Right ventricle myocardium superior (tissue), 1 donor: ENCODE results near the gene OR52E1. TPM values are rescaled to one million over a fixed set of nuclear protein-coding genes. Genes with fewer than 3 reads are reported as not detected.
"Not testable (repeated sequence)": the region's sequence is repeated elsewhere in the genome, so short reads cannot be mapped to it uniquely, and the experiment has no call there.

Experiments used
- ATAC-seq: fragments of 200-7000 bp; cut with Tn5 transposase; one replicate; pipeline ENCODE4 v1.9.1; 2020; ENCODE audit warnings: mild to moderate bottlenecking; ENCODE audit not compliant: poor library complexity
- DNase-seq: peaks from one replicate; pipeline ENCODE4 v3.0.0-alpha.2; 2020
- intact Hi-C: fragments of 100-400 bp; cut with DNase I; formaldehyde crosslinking; loops from one replicate; pipeline ENCODE4 v1.11.2; 2022
- long read RNA-seq: library from polyadenylated mRNA; unstranded; transcript quantifications from one replicate; pipeline ENCODE4 v2.0.0, GENCODE V29; 2021
- total RNA-seq: library from RNA; stranded (reverse); fragmentation: NEBNext Ultra II Directional; extraction: Animal tissue kit (Norgen Biotek cat#: 25700); gene quantifications from one replicate; pipeline ENCODE4 v1.2.1, GENCODE V29; 2021
- donor health status: DM: no; HTN: yes; CAD: no; lungs with severe emphysema.

Gene OR52E1
- not detected for total RNA-seq
- long read RNA-seq: 0 reads

DNA sequence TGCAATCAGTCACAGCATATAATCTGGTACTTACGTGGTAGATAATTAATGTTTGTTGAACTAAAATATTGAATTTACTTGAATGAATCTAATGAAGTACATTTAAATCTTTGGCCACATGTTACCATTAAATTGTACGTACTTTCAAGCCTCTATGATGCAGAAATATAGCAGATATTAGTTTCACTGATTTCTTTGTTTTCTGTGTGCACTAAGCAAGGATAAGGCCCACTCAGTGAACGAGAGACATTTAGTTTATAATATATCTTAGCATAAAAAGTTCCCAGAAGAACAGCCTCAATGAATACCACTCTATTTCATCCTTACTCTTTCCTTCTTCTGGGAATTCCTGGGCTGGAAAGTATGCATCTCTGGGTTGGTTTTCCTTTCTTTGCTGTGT, at the start of gene OR52E1:
OR52E1 (plus strand) TSS at position 301 of the 400 bp plus-strand sequence.
- DNase-seq (no peak), ATAC-seq (no peak)
- intact Hi-C loops: no loop called here

- no peak for DNase-seq
- peak; percentile 76 for ATAC-seq
- intact Hi-C loops: no loop called here
These were observed 47.4 kb upstream of the OR52E1 start for GRCh38 chr11:5021996-5022395.

- ATAC-seq: no peak
- intact Hi-C loops: no loop called here
- DNase-seq: no peak
These were observed 32.7 kb upstream of the OR52E1 start for GRCh38 chr11:5036669-5037068.

DNA sequence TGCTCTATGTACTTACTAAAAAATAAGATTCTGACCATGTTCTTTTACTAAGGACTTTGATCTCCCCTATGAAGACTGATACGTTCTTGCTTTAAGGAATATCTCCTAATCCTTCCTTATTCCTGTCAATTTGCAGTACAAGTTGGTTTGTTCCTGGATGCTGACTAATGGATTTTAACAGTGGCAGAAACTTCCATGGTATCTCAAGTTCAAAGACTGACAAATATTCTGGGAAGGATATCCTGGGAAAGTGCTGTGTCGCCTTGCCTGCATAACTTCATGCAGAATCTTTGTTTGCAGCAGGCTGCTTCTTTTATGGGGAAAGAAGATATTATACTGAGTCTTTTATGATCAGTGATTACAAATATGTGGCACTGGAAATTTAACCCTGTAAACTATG, 31.4 kb upstream of the OR52E1 start:
- no peak for DNase-seq
- no peak for ATAC-seq
- intact Hi-C loops: no loop called here

DNA sequence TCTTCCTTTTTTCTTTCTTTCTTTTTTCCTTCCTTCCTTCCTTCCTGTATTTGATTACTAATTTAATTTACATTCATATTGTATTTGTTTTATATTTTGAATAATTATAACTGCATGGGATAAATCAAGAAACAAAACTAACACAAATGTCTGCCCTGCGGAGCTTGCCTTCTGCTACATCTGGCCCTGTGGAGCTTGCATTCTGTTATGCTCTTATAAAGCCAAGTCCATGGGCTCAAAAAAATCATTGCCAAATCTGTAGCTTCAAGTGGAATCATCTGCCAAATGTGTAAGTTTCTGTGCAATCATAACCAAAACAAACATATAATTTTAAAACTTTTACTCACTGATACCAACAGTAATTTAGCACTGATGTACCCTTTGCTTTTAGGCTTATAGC, 31.0 kb upstream of the OR52E1 start:
- DNase-seq (no peak), ATAC-seq (no peak)
- intact Hi-C loops: no loop called here

GRCh38 chr11:5040876-5041275, 28.5 kb upstream of the OR52E1 start:
- ATAC-seq (no peak), DNase-seq (no peak)
- intact Hi-C loops: no loop called here

GRCh38 chr11:5042091-5042490, 27.3 kb upstream of the OR52E1 start:
- DNase-seq (no peak), ATAC-seq (no peak)
- intact Hi-C loops: no loop called here

- ATAC-seq (no peak), DNase-seq (no peak)
- intact Hi-C loops: no loop called here
These were observed 26.0 kb upstream of the OR52E1 start for GRCh38 chr11:5043380-5043779.

GRCh38 chr11:5046226-5046625, 23.1 kb upstream of the OR52E1 start, which contains the start of gene OR52J3:
Gene OR52J3, plus strand, starts transcription at chr11:5046526. Its CDS starts 0 bp downstream, at chr11:5046526.
- intact Hi-C loops: no loop called here
- no peak for DNase-seq
- no peak for ATAC-seq

GRCh38 chr11:5046754-5047330, 22.5 kb upstream of the OR52E1 start:
- DNase-seq (no peak), ATAC-seq (no peak)
- intact Hi-C loops: no loop called here

DNA sequence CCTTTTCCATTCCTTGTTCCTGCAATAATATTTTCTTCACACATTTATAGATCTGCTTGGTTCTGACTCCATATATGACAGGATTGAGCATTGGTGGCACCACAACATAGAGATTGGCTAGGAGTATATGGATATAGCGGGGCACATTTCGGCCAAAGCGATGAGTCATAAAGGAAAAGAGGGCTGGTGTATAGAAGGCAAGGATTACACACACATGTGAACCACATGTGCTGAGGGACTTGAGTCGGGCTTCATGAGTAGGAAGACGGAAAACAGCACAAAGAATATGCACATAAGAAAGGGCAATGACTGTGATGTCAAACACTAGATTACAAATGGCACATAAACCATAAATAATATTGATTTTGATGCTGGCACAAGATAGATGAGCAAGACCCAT, 10.7 kb upstream of the OR52E1 start:
- DNase-seq, ATAC-seq, intact Hi-C loops: not testable (repeated sequence)

GRCh38 chr11:5059391-5059790, 10.0 kb upstream of the OR52E1 start, which contains the start of gene OR52E2:
Gene OR52E2, minus strand, starts transcription at chr11:5059627. Its CDS starts 0 bp downstream, at chr11:5059627.
- no peak for DNase-seq
- intact Hi-C loops: no loop called here
- no peak for ATAC-seq

- ATAC-seq (no peak), DNase-seq (no peak)
- intact Hi-C loops: no loop called here
These were observed 4.3 kb upstream of the OR52E1 start for GRCh38 chr11:5065027-5065426.

GRCh38 chr11:5071799-5072198, 2.4 kb downstream of the OR52E1 start:
- no peak for ATAC-seq
- no peak for DNase-seq
- intact Hi-C loops: no loop called here

DNA sequence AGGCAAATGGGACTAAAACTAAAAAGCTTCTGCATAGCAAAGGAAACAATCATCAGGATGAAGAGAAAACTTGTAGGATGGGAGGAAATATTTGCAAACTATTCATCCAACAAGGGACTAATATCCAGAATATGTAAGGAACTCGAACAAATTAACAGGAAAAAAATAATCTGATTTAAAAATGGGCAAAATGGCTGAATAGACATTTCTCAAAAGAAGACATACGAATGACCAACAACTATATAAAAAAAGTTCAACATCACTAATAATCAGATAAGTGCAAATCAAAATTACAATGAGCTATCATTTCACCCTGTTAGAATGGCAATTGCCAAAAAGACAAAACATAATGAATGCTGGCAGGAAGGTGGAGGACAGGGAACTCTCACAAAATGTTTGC, 12.0 kb downstream of the OR52E1 start:
- ATAC-seq (no peak), DNase-seq (no peak)
- intact Hi-C loops: no loop called here

DNA sequence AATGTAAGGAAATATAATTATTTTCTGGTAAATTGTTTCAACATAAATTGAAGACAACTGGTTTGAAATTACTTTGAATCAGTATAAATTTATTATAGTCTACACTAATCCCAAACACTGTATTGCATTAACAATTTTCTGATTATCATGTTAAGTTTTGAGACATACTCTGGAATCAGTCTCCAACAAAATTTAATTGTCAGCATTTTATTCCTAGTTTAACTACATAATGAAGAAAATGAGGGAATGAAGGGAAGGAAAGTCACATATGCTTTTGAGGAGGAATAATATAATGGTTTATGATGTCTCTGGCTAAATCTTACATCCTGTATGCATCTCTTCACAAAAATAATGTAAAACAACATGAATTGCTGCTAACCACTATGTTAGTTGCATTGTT, 14.2 kb downstream of the OR52E1 start:
- intact Hi-C loops: no loop called here
- DNase-seq (no peak), ATAC-seq (no peak)

DNA sequence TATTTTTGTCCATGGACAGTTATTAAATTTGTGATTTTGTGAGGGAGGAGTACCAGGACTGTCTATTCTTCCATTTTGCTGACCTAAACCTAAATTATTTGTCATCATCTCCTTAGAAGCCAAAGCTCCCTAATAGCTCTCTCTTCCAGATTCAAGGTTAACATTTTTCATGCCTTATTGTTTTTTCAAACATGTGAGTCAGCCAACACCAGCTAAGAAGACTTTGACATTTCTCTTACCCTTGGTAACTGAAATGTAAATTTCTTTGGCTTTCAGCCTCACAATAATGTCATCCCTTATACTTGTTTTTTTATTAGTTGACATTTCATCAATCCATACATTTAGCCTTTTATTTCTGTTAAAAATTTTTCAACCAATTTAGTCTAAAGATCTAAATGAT, 19.2 kb downstream of the OR52E1 start:
- ATAC-seq: no peak
- DNase-seq: no peak
- intact Hi-C loops: no loop called here

- intact Hi-C loops: no loop called here
- no peak for ATAC-seq
- no peak for DNase-seq
These were observed 21.3 kb downstream of the OR52E1 start for GRCh38 chr11:5090668-5091067.

- DNase-seq: no peak
These were observed 23.6 kb downstream of the OR52E1 start for GRCh38 chr11:5092821-5093585.

GRCh38 chr11:5096011-5096410, 26.6 kb downstream of the OR52E1 start:
- DNase-seq (no peak), ATAC-seq (no peak)
- intact Hi-C loops: no loop called here

More at GRCh38 chr11:5092821-5093585, 23.6 kb downstream of the OR52E1 start:
- intact Hi-C loops: no loop called here
- no peak for ATAC-seq
